ENCODE measurements around the gene TMEM109.

Gene TMEM109

GRCh38 chr11:60910711-60911380 is 3.1 kb upstream of the TMEM109 start:
- no peak for DNase-seq

GRCh38 chr11:60912223-60912850 is 1.6 kb upstream of the TMEM109 start:
- peak in 2 of 3 experiments; percentile 43 to 90 for DNase-seq

GRCh38 chr11:60912851-60913528 is 968 bp upstream of the TMEM109 start:
- peak in 2 of 3 experiments; percentile 78 to 86 for DNase-seq

- peak in 2 of 3 experiments; percentile 80 to 81 for DNase-seq
Observed at GRCh38 chr11:60914633-60915247, 782 bp downstream of the TMEM109 start.

- DNase-seq = peak in 2 of 3 experiments; percentile 27 to 49
Observed at GRCh38 chr11:60915248-60915914, 1.4 kb downstream of the TMEM109 start.

- no peak for DNase-seq
Observed at GRCh38 chr11:60916669-60917206, 2.8 kb downstream of the TMEM109 start.

- no peak for DNase-seq
Observed at GRCh38 chr11:60917267-60917666, 3.3 kb downstream of the TMEM109 start.

- DNase-seq = no peak
Observed at GRCh38 chr11:60918251-60918938, 4.4 kb downstream of the TMEM109 start.

- DNase-seq = no peak
Observed at GRCh38 chr11:60918939-60919265, 4.9 kb downstream of the TMEM109 start.

- no peak for DNase-seq
Observed at GRCh38 chr11:60919320-60919719, 5.4 kb downstream of the TMEM109 start.

GRCh38 chr11:60919956-60920355 is 6.0 kb downstream of the TMEM109 start:
- DNase-seq = no peak

- DNase-seq = no peak
Observed at GRCh38 chr11:60921259-60921658, 7.3 kb downstream of the TMEM109 start.

- no peak for DNase-seq
Observed at GRCh38 chr11:60921777-60922335, 7.9 kb downstream of the TMEM109 start.

- no peak for DNase-seq
Observed at GRCh38 chr11:60922906-60923305, 8.9 kb downstream of the TMEM109 start.

- peak in 1 of 3 experiments; percentile 14 for DNase-seq
Observed at GRCh38 chr11:60923326-60923725, 9.4 kb downstream of the TMEM109 start.

- no peak for DNase-seq
Observed at GRCh38 chr11:60923800-60924109, 9.8 kb downstream of the TMEM109 start.

- DNase-seq = peak; percentile 76 to 87 (median 84)
Observed at GRCh38 chr11:60924110-60924905, 10.3 kb downstream of the TMEM109 start, which contains the start of gene TMEM132A. Gene TMEM132A, plus strand, starts transcription at chr11:60924460. Its CDS starts 174 bp downstream, at chr11:60924634.

- DNase-seq = peak; percentile 43 to 89 (median 81)
Observed at GRCh38 chr11:60924906-60925853, 11.2 kb downstream of the TMEM109 start.

GRCh38 chr11:60925868-60926267 is 11.9 kb downstream of the TMEM109 start:
- DNase-seq = peak in 2 of 3 experiments; percentile 40 to 64

GRCh38 chr11:60926500-60926899 is 12.5 kb downstream of the TMEM109 start:
- peak in 1 of 3 experiments; percentile 18 for DNase-seq

Data from NCI-H1417 (cell line).